Measurements from ENCODE around the gene PRKRA.

- TF ChIP-seq CTCF (conservative IDR thresholded peaks at IDR 0.05) (no peak), ZFX (IDR thresholded peaks at IDR 0.05) (no peak)
Measured at GRCh38 chr2:178482437-178482836, 31.5 kb upstream of the PRKRA start.
